Measurements from ENCODE around the gene WDR81.
"Not testable (repeated sequence)": the region's sequence is repeated elsewhere in the genome, so short reads cannot be mapped to it uniquely, and the experiment has no call there.

The WDR81 gene

DNA sequence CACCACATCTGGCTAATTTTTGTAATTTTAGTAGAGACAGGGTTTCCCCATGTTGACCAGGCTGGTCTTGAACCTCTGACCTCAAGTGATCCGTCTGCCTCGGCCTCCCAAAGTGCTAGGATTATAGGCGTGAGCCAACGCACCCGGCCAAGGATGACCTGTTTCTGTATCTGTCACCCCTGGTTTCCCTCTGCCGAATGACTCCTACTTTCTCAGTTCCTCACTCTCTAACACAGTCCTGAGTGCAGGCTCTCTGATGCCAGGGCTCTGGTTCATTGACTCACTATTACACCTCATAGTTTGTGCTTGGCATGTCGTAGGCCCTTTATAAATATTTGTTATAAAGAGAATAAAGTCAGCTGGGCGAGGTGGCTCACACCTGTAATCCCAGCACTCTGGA is 29.1 kb upstream of the WDR81 start:
- H3K27me3 ChIP-seq (ENCODE audit: low read depth, low read length) = no peaks in the 10 kb centered on the region
- H3K4me2 ChIP-seq (ENCODE audit: low read length) = peak overlapping the region; percentile 32
- H2AFZ ChIP-seq (ENCODE audit: low read depth, low read length) = no peak overlapping the region
- H3K4me3 ChIP-seq (ENCODE audit: low read length) = no peak overlapping the region
- H3K36me3 ChIP-seq (replicated peaks; ENCODE audit: low read depth, low read length) = no peaks in the 10 kb centered on the region
- no peak overlapping the region for H3K9ac ChIP-seq (ENCODE audit: low read length)
- no peak for TF ChIP-seq CTCF (IDR thresholded peaks at IDR 0.05; ENCODE audit: low read depth, low read length)
- no peak for TF ChIP-seq EZH2phosphoT487 (IDR thresholded peaks at IDR 0.05; ENCODE audit: low read depth)
- no peak overlapping the region for H3K27ac ChIP-seq (ENCODE audit: low read length)
- H3K9me3 ChIP-seq (ENCODE audit: insufficient read depth, low read length) = no peaks in the 10 kb centered on the region
- no peaks in the 10 kb centered on the region for H3K79me2 ChIP-seq (ENCODE audit: low read length)
- H3K4me1 ChIP-seq (ENCODE audit: low read length) = peaks cover 12% of the 10 kb centered on the region
- no peaks in the 10 kb centered on the region for H4K20me1 ChIP-seq (ENCODE audit: insufficient read depth, low read length)

- Histone ChIP-seq H3K9me3 (ENCODE audit: insufficient read depth, low read length) (no peaks in the 10 kb centered on the region), H3K27ac (ENCODE audit: low read length) (no peak overlapping the region), H3K36me3 (replicated peaks; ENCODE audit: low read depth, low read length) (no peaks in the 10 kb centered on the region), H3K9ac (ENCODE audit: low read length) (no peak overlapping the region), H3K79me2 (ENCODE audit: low read length) (no peaks in the 10 kb centered on the region), H4K20me1 (ENCODE audit: insufficient read depth, low read length) (no peaks in the 10 kb centered on the region), H3K4me3 (ENCODE audit: low read length) (no peak overlapping the region), H3K4me1 (ENCODE audit: low read length) (peaks cover 12% of the 10 kb centered on the region), H3K27me3 (ENCODE audit: low read depth, low read length) (no peaks in the 10 kb centered on the region), H2AFZ (ENCODE audit: low read depth, low read length) (no peak overlapping the region), H3K4me2 (ENCODE audit: low read length) (no peak overlapping the region)
- TF ChIP-seq EZH2phosphoT487 (IDR thresholded peaks at IDR 0.05; ENCODE audit: low read depth) = no peak
- TF ChIP-seq CTCF (IDR thresholded peaks at IDR 0.05; ENCODE audit: low read depth, low read length) = no peak
Measured at GRCh38 chr17:1697681-1698080, 26.8 kb upstream of the WDR81 start.

- not testable (repeated sequence) for H3K27me3 ChIP-seq (ENCODE audit: low read depth, low read length); H3K4me3 ChIP-seq (ENCODE audit: low read length); H3K27ac ChIP-seq (ENCODE audit: low read length); H4K20me1 ChIP-seq (ENCODE audit: insufficient read depth, low read length); H3K79me2 ChIP-seq (ENCODE audit: low read length); H3K9me3 ChIP-seq (ENCODE audit: insufficient read depth, low read length); H3K9ac ChIP-seq (ENCODE audit: low read length); H3K4me1 ChIP-seq (ENCODE audit: low read length); H3K36me3 ChIP-seq (replicated peaks; ENCODE audit: low read depth, low read length); H3K4me2 ChIP-seq (ENCODE audit: low read length); H2AFZ ChIP-seq (ENCODE audit: low read depth, low read length)
Measured at GRCh38 chr17:1699891-1700290, 24.6 kb upstream of the WDR81 start.

- H2AFZ ChIP-seq (ENCODE audit: low read depth, low read length) = no peak overlapping the region
- H4K20me1 ChIP-seq (ENCODE audit: insufficient read depth, low read length) = no peaks in the 10 kb centered on the region
- H3K36me3 ChIP-seq (replicated peaks; ENCODE audit: low read depth, low read length) = no peaks in the 10 kb centered on the region
- no peak overlapping the region for H3K27ac ChIP-seq (ENCODE audit: low read length)
- H3K4me1 ChIP-seq (ENCODE audit: low read length) = no peaks in the 10 kb centered on the region
- no peak overlapping the region for H3K4me2 ChIP-seq (ENCODE audit: low read length)
- no peak overlapping the region for H3K9ac ChIP-seq (ENCODE audit: low read length)
- no peaks in the 10 kb centered on the region for H3K9me3 ChIP-seq (ENCODE audit: insufficient read depth, low read length)
- H3K4me3 ChIP-seq (ENCODE audit: low read length) = no peak overlapping the region
- no peaks in the 10 kb centered on the region for H3K27me3 ChIP-seq (ENCODE audit: low read depth, low read length)
- no peaks in the 10 kb centered on the region for H3K79me2 ChIP-seq (ENCODE audit: low read length)
- TF ChIP-seq CTCF (IDR thresholded peaks at IDR 0.05; ENCODE audit: low read depth, low read length) = no peak
- TF ChIP-seq EZH2phosphoT487 (IDR thresholded peaks at IDR 0.05; ENCODE audit: low read depth) = no peak
Measured at GRCh38 chr17:1703063-1703462, 21.4 kb upstream of the WDR81 start.

DNA sequence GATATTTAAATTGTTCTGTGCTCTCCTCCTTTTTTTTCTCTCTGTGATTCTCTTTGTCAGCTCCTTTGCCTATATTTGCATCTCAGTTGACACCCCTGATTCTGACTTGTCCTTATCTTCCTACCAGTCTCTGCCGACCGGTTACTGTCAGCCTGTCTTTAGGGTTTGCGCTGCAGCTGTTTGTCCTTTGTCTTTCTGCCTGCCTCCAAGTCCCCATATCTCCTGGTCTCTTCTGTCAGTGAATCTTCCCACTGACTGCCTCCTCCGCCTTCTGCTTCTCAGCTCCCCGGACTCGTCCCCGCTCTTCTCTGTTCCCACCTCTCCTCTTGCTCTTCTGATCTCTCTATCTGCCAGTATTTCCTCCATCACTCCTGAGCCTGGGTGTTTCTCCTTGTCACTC is 19.5 kb upstream of the WDR81 start:
- no peaks in the 10 kb centered on the region for H3K9me3 ChIP-seq (ENCODE audit: insufficient read depth, low read length)
- TF ChIP-seq EZH2phosphoT487 (IDR thresholded peaks at IDR 0.05; ENCODE audit: low read depth) (no peak), CTCF (IDR thresholded peaks at IDR 0.05; ENCODE audit: low read depth, low read length) (no peak)

More for the DNA sequence above, 19.5 kb upstream of the WDR81 start:
- H3K27ac ChIP-seq (ENCODE audit: low read length) = no peak overlapping the region
- no peak overlapping the region for H2AFZ ChIP-seq (ENCODE audit: low read depth, low read length)
- H3K9ac ChIP-seq (ENCODE audit: low read length) = no peak overlapping the region
- no peaks in the 10 kb centered on the region for H3K27me3 ChIP-seq (ENCODE audit: low read depth, low read length)
- H3K36me3 ChIP-seq (replicated peaks; ENCODE audit: low read depth, low read length) = no peaks in the 10 kb centered on the region
- no peak overlapping the region for H3K4me2 ChIP-seq (ENCODE audit: low read length)
- H3K4me1 ChIP-seq (ENCODE audit: low read length) = no peaks in the 10 kb centered on the region
- H3K79me2 ChIP-seq (ENCODE audit: low read length) = no peaks in the 10 kb centered on the region
- no peaks in the 10 kb centered on the region for H4K20me1 ChIP-seq (ENCODE audit: insufficient read depth, low read length)
- no peak overlapping the region for H3K4me3 ChIP-seq (ENCODE audit: low read length)

All from OCI-LY3 (cell line).